ENCODE data around the gene GSDME.
A peak's percentile ranks its signal among the peaks of the same experiment; 100 is the strongest.

GSDME gene

GRCh38 chr7:24750441-24751055 lies 6.7 kb downstream of the GSDME start:
- no peak overlapping the region for H3K27ac ChIP-seq (ENCODE audit: extremely low read depth, low read depth, low read length)
- CTCF ChIA-PET = interaction anchor here (0.5 to 1.8 kb wide), 3 partner anchors 62 to 348 kb away, joined by 4 to 7 read pairs (median 5); no protein-coding TSS in a partner anchor
- POLR2A ChIA-PET = interaction anchor here (0.6 to 3.5 kb wide), 2 partner anchors 9 to 11 kb away, joined by 7 to 12 read pairs; no protein-coding TSS in a partner anchor
- H3K9me3 ChIP-seq (ENCODE audit: control insufficient read depth, insufficient read depth, low read depth, low read length) = no peaks in the 10 kb centered on the region
- TF ChIP-seq, protein P1, sequence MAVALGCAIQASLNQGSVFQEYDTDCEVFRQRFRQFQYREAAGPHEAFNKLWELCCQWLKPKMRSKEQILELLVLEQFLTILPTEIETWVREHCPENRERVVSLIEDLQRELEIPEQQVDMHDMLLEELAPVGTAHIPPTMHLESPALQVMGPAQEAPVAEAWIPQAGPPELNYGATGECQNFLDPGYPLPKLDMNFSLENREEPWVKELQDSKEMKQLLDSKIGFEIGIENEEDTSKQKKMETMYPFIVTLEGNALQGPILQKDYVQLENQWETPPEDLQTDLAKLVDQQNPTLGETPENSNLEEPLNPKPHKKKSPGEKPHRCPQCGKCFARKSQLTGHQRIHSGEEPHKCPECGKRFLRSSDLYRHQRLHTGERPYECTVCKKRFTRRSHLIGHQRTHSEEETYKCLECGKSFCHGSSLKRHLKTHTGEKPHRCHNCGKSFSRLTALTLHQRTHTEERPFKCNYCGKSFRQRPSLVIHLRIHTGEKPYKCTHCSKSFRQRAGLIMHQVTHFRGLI (tag by site-specific recombination; IDR thresholded peaks at IDR 0.05) = no peak
- TF ChIP-seq ZNF473 (tag by site-specific recombination; IDR thresholded peaks at IDR 0.05) = no peak
- no peak for TF ChIP-seq HOXA7 (CRISPR knock-in tag; IDR thresholded peaks at IDR 0.05; ENCODE audit: borderline replicate concordance)
- TF ChIP-seq, protein P2, sequence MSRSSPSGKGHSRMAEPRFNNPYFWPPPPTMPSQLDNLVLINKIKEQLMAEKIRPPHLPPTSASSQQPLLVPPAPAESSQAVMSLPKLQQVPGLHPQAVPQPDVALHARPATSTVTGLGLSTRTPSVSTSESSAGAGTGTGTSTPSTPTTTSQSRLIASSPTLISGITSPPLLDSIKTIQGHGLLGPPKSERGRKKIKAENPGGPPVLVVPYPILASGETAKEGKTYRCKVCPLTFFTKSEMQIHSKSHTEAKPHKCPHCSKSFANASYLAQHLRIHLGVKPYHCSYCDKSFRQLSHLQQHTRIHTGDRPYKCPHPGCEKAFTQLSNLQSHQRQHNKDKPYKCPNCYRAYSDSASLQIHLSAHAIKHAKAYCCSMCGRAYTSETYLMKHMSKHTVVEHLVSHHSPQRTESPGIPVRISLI (tag by site-specific recombination; IDR thresholded peaks at IDR 0.05) = no peak
- TF ChIP-seq SALL2 (tag by site-specific recombination; IDR thresholded peaks at IDR 0.05; ENCODE audit: borderline replicate concordance) = no peak
- no peak for TF ChIP-seq ZNF670 (tag by site-specific recombination; IDR thresholded peaks at IDR 0.05; ENCODE audit: low read depth)
- TF ChIP-seq KLF16 (tag by site-specific recombination; IDR thresholded peaks at IDR 0.05) = no peak
- TF ChIP-seq ZNF350 (tag by site-specific recombination; IDR thresholded peaks at IDR 0.05) = no peak
- TF ChIP-seq SCRT1 (tag by site-specific recombination; IDR thresholded peaks at IDR 0.05; ENCODE audit: borderline replicate concordance) = no peak
- no peak for TF ChIP-seq SP3 (tag by site-specific recombination; IDR thresholded peaks at IDR 0.05)
- no peak for TF ChIP-seq ZEB2 (tag by site-specific recombination; IDR thresholded peaks at IDR 0.05)
- no peak for TF ChIP-seq ZNF639 (tag by site-specific recombination; IDR thresholded peaks at IDR 0.05)
- TF ChIP-seq ZNF571 (tag by site-specific recombination; IDR thresholded peaks at IDR 0.05) = no peak
- TF ChIP-seq ZNF138 (tag by site-specific recombination; IDR thresholded peaks at IDR 0.05; ENCODE audit: borderline replicate concordance) = no peak
- no peak for TF ChIP-seq ZNF16 (tag by site-specific recombination; IDR thresholded peaks at IDR 0.05; ENCODE audit: low read depth)
- TF ChIP-seq, protein P3, sequence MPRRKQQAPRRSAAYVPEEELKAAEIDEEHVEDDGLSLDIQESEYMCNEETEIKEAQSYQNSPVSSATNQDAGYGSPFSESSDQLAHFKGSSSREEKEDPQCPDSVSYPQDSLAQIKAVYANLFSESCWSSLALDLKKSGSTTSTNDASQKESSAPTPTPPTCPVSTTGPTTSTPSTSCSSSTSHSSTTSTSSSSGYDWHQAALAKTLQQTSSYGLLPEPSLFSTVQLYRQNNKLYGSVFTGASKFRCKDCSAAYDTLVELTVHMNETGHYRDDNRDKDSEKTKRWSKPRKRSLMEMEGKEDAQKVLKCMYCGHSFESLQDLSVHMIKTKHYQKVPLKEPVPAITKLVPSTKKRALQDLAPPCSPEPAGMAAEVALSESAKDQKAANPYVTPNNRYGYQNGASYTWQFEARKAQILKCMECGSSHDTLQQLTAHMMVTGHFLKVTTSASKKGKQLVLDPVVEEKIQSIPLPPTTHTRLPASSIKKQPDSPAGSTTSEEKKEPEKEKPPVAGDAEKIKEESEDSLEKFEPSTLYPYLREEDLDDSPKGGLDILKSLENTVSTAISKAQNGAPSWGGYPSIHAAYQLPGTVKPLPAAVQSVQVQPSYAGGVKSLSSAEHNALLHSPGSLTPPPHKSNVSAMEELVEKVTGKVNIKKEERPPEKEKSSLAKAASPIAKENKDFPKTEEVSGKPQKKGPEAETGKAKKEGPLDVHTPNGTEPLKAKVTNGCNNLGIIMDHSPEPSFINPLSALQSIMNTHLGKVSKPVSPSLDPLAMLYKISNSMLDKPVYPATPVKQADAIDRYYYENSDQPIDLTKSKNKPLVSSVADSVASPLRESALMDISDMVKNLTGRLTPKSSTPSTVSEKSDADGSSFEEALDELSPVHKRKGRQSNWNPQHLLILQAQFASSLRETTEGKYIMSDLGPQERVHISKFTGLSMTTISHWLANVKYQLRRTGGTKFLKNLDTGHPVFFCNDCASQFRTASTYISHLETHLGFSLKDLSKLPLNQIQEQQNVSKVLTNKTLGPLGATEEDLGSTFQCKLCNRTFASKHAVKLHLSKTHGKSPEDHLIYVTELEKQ (tag by site-specific recombination; IDR thresholded peaks at IDR 0.05; ENCODE audit: borderline replicate concordance) = no peak
- no peak for TF ChIP-seq ZNF366 (tag by site-specific recombination; conservative IDR thresholded peaks at IDR 0.05)
- no peaks in the 10 kb centered on the region for H3K36me3 ChIP-seq (ENCODE audit: control insufficient read depth in 2 of 2, insufficient read depth in 1 of 2, low read length in 2 of 2)
- no peak overlapping the region for H3K4me3 ChIP-seq (ENCODE audit: low read depth, low read length)
- H3K4me1 ChIP-seq (ENCODE audit: control insufficient read depth, insufficient read depth, low read length) = no peaks in the 10 kb centered on the region

GRCh38 chr7:24748521-24748920 lies 8.7 kb downstream of the GSDME start:
- CTCF ChIA-PET = no interaction called here
- Histone ChIP-seq H3K27ac (ENCODE audit: extremely low read depth, low read depth, low read length) (no peak overlapping the region), H3K9me3 (ENCODE audit: control insufficient read depth, insufficient read depth, low read depth, low read length) (no peaks in the 10 kb centered on the region), H3K36me3 (ENCODE audit: control insufficient read depth in 2 of 2, insufficient read depth in 1 of 2, low read length in 2 of 2) (no peaks in the 10 kb centered on the region), H3K4me3 (ENCODE audit: low read depth, low read length) (no peak overlapping the region), H3K4me1 (ENCODE audit: control insufficient read depth, insufficient read depth, low read length) (no peaks in the 10 kb centered on the region)
- TF ChIP-seq ZNF664 (tag by site-specific recombination; IDR thresholded peaks at IDR 0.05) = no peak
- TF ChIP-seq REST (tag by site-specific recombination; IDR thresholded peaks at IDR 0.05) = peak; percentile 82
- POLR2A ChIA-PET = no interaction called here

All from HEK293 (cell line).